ENCODE results near the gene ARHGAP26. TPM values are rescaled to one million over a fixed set of nuclear protein-coding genes. Genes with fewer than 3 reads are reported as not detected.

Gene ARHGAP26, protein sequence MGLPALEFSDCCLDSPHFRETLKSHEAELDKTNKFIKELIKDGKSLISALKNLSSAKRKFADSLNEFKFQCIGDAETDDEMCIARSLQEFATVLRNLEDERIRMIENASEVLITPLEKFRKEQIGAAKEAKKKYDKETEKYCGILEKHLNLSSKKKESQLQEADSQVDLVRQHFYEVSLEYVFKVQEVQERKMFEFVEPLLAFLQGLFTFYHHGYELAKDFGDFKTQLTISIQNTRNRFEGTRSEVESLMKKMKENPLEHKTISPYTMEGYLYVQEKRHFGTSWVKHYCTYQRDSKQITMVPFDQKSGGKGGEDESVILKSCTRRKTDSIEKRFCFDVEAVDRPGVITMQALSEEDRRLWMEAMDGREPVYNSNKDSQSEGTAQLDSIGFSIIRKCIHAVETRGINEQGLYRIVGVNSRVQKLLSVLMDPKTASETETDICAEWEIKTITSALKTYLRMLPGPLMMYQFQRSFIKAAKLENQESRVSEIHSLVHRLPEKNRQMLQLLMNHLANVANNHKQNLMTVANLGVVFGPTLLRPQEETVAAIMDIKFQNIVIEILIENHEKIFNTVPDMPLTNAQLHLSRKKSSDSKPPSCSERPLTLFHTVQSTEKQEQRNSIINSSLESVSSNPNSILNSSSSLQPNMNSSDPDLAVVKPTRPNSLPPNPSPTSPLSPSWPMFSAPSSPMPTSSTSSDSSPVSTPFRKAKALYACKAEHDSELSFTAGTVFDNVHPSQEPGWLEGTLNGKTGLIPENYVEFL
- total RNA-seq, result 16.1 and 30.2 TPM in 2 replicates

GRCh38 chr5:142769793-142770649 is at the start of gene ARHGAP26:
ARHGAP26 (plus strand) TSS chr5:142770377; CDS start chr5:142770762, 385 bp downstream.

Other genes starting within 250 kb of the ARHGAP26 start
- under 0.01 and 0.64 TPM in 2 replicates for gene FGF1, start 84.3 kb upstream of the ARHGAP26 start, total RNA-seq

Data from nasal cavity respiratory epithelium epithelial cell of viscerocranial mucosa (primary cell).